Gastrocnemius medialis (tissue), 4 donors: ENCODE measurements around the gene CAMTA1. TPM values are rescaled to one million over a fixed set of nuclear protein-coding genes. Genes with fewer than 3 reads are reported as not detected.
A peak's percentile ranks its signal among the peaks of the same experiment; 100 is the strongest.

Experiments
- ATAC-seq, 2 donors: fragments of 150-250 bp; one replicate each; pipeline ENCODE4 v1.9.1; 2016
- DNase-seq, 2 donors: peaks; one replicate each; pipeline ENCODE4 v3.0.0-alpha.2; 2019
- H3K27ac ChIP-seq, 4 donors: fragments of 200-600 bp; sonication (generic); 1 replicate in 1 of 4; 2 replicates in 3 of 4; pipeline ENCODE4 v1.5.1; 2016 to 2018; ENCODE audit warnings: mild to moderate bottlenecking in 2 of 4, moderate library complexity in 1 of 4
- H3K27me3 ChIP-seq, 3 donors: fragments of 200-600 bp; sonication (generic) in 2 of 3; 1 replicate in 1 of 3; 2 replicates in 2 of 3; pipeline versions ENCODE4 v1.5.1 to v1.6.0; 2016 to 2019; ENCODE audit warnings: mild to moderate bottlenecking in 1 of 3, moderate library complexity in 1 of 3
- H3K36me3 ChIP-seq, 2 donors: fragments of 200-600 bp; sonication (generic) in 1 of 2; one replicate each; pipeline ENCODE4 v1.5.1; 2017 to 2018
- H3K4me1 ChIP-seq, 2 donors: fragments of 200-600 bp; sonication (generic) in 1 of 2; one replicate each; pipeline ENCODE4 v1.5.1; 2016 to 2017; ENCODE audit warnings: mild to moderate bottlenecking in 2 of 2
- H3K4me3 ChIP-seq, 4 donors: fragments of 200-600 bp; sonication (generic) in 3 of 4; 1 replicate in 1 of 4; 2 replicates in 3 of 4; pipeline ENCODE4 v1.5.1; 2016 to 2019; ENCODE audit warnings: mild to moderate bottlenecking in 2 of 4
- H3K9me3 ChIP-seq, 3 donors: fragments of 200-600 bp; sonication (generic) in 2 of 3; 1 replicate in 1 of 3; 2 replicates in 2 of 3; pipeline ENCODE4 v1.5.1; 2016 to 2019
- CTCF ChIP-seq, 5 experiments: fragments of 450-650 bp in 3 of 5; fragments of 200-600 bp in 2 of 5; sonication (generic) in 2 of 5; IDR thresholded peaks in 4 of 5; conservative IDR thresholded peaks in 1 of 5; 1 replicate in 4 of 5; 2 replicates in 1 of 5; pipeline ENCODE4 v1.5.1; 2016 to 2019; ENCODE audit warnings: antibody characterized with exemption in 5 of 5, mild to moderate bottlenecking in 3 of 5, moderate library complexity in 3 of 5
- POLR2A ChIP-seq, 2 donors: fragments of 450-650 bp; IDR thresholded peaks; one replicate each; pipeline ENCODE4 v1.6.1; 2017; ENCODE audit warnings: antibody characterized with exemption in 2 of 2, mild to moderate bottlenecking in 2 of 2, moderate library complexity in 2 of 2
- in situ Hi-C, 4 donors: fragments of 200-750 bp; cut with MboI; loops; one replicate each; pipeline versions ENCODE4 v1.15.0 to v1.8.0; 2017; ENCODE audit warnings: low sequenced_read_pairs in 4 of 4
- intact Hi-C: fragments of 100-400 bp; cut with DNase I; formaldehyde crosslinking; loops from one replicate; pipeline ENCODE4 v1.15.1; 2023; ENCODE audit warnings: low total_unique reads
- total RNA-seq, 4 donors: library from RNA; depleted of rRNA; stranded (reverse); fragments of >200 nt; gene quantifications; one replicate each; pipeline versions ENCODE4 v1.1.0 to v1.2.3, GENCODE V29; 2016

CAMTA1 gene
- total RNA-seq, 4 donors from 2014 or later, result 60.5 to 113 (median 70.4) TPM

DNA sequence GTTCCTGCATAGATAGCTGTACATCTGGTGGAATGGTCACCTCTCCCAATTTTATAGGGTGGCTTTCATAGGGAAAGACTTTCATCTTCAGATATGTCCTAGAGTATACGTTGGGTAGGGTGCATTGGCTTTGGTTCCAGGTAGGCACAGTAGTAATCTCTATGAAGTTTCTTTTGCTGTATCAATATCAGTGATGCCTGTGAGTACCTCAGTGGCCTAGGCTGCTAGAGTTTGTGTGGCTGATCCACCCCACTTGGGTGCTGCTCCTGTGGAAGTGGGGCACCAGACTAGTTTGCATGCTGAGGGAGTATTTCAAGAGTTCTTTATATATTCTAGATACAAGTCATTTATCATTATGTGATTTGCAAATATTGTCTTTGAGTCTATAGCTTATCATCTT is 615.3 kb downstream of the CAMTA1 start:
- peaks cover 0 to 6% (median 0%) of the 10 kb centered on the region in 3 donors for H3K27me3 ChIP-seq
- no peaks in the 10 kb centered on the region for H3K36me3 ChIP-seq
- H3K4me1 ChIP-seq, result peaks cover 0 to 8% of the 10 kb centered on the region in 2 donors
- DNase-seq (no peak), ATAC-seq (no peak)
- intact Hi-C loops, result no loop called here
- no peak overlapping the region for H3K4me3 ChIP-seq
- TF ChIP-seq POLR2A (IDR thresholded peaks at IDR 0.05) (no peak), CTCF (IDR thresholded peaks at IDR 0.05 in 4 of 5, conservative IDR thresholded peaks at IDR 0.05 in 1 of 5) (no peak)
- peaks cover 0 to 2% (median 0%) of the 10 kb centered on the region in 3 donors for H3K9me3 ChIP-seq
- in situ Hi-C loops, result no loop called here
- H3K27ac ChIP-seq, result no peak overlapping the region

GRCh38 chr1:7401814-7402547 is 616.7 kb downstream of the CAMTA1 start:
- Histone ChIP-seq H3K27me3 (peaks cover 0 to 3% (median 0%) of the 10 kb centered on the region in 3 donors), H3K27ac (peak overlapping the region in 1 of 4 donors; percentile 34), H3K9me3 (no peaks in the 10 kb centered on the region), H3K36me3 (no peaks in the 10 kb centered on the region), H3K4me3 (no peak overlapping the region), H3K4me1 (peaks cover 0 to 8% of the 10 kb centered on the region in 2 donors)
- TF ChIP-seq CTCF (IDR thresholded peaks at IDR 0.05 in 4 of 5, conservative IDR thresholded peaks at IDR 0.05 in 1 of 5) (no peak), POLR2A (IDR thresholded peaks at IDR 0.05) (no peak)
- in situ Hi-C loops, result no loop called here
- DNase-seq (peak in 1 of 2 donors; percentile 42), ATAC-seq (peak; percentile 95 to 98)
- intact Hi-C loops, result no loop called here

DNA sequence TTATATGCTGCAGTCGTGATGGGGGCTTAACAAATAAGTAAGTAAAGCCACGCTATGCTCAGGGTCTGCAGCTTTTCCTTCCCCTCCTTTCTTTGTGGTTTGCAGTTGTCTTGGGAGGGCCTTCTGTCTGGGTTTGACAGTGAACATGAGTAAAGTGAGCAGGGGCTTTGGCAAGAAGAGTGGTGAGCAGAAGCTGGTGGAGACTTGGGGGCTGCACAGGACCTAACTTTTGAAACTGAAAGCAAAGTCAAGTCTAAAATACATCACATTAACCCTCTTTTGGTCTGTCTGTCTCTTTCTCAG is 617.2 kb downstream of the CAMTA1 start:
- no peak overlapping the region for H3K27ac ChIP-seq
- no peak for ATAC-seq
- in situ Hi-C loops, result no loop called here
- intact Hi-C loops, result no loop called here
- TF ChIP-seq POLR2A (IDR thresholded peaks at IDR 0.05), result no peak
- TF ChIP-seq CTCF (IDR thresholded peaks at IDR 0.05 in 4 of 5, conservative IDR thresholded peaks at IDR 0.05 in 1 of 5), result no peak
- H3K4me1 ChIP-seq, result peaks cover 0 to 8% of the 10 kb centered on the region in 2 donors
- peaks cover 0 to 3% (median 0%) of the 10 kb centered on the region in 3 donors for H3K27me3 ChIP-seq
- no peak for DNase-seq
- no peaks in the 10 kb centered on the region for H3K36me3 ChIP-seq
- no peaks in the 10 kb centered on the region for H3K9me3 ChIP-seq
- no peak overlapping the region for H3K4me3 ChIP-seq

GRCh38 chr1:7403265-7404045 is 618.2 kb downstream of the CAMTA1 start:
- no peak for DNase-seq
- TF ChIP-seq POLR2A (IDR thresholded peaks at IDR 0.05), result no peak
- no peak for TF ChIP-seq CTCF (IDR thresholded peaks at IDR 0.05 in 4 of 5, conservative IDR thresholded peaks at IDR 0.05 in 1 of 5)
- no peak for ATAC-seq
- Histone ChIP-seq H3K27me3 (peaks cover 0 to 3% (median 0%) of the 10 kb centered on the region in 3 donors), H3K27ac (no peak overlapping the region), H3K36me3 (no peaks in the 10 kb centered on the region), H3K9me3 (no peaks in the 10 kb centered on the region), H3K4me3 (no peak overlapping the region), H3K4me1 (peaks cover 0 to 8% of the 10 kb centered on the region in 2 donors)
- intact Hi-C loops, result no loop called here
- in situ Hi-C loops, result no loop called here
